NCI-H345 treated with DMSO at 0.1 percent for 48 hours (cell line): ENCODE measurements around the gene PAMR1.
A peak's percentile ranks its signal among the peaks of the same experiment; 100 is the strongest.

Source experiments
- DNase-seq: peaks from one replicate; lab custom pipeline; 2025; ENCODE audit not compliant: unreplicated experiment; lab: John Stamatoyannopoulos, UW

Gene PAMR1

DNA sequence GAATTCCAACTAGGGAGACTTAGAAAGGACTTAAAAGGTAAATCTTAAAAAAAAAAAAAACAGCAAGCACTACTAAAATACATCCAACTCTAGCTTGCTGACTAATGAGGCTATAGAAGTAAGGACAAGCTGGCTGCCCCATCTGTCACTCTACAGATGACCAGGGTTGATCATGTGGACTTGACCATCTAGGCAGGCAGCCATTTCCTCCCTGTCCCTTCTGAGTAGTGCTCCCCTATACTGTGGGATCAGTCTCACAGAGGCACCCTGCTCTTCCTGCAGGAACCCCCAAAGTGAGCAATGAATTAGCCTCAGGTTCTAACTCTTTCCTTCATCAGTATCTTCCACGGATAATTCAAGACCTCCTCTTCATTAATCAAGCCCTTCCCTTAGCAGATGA is 118.4 kb downstream of the PAMR1 start:
- no peak for DNase-seq

DNA sequence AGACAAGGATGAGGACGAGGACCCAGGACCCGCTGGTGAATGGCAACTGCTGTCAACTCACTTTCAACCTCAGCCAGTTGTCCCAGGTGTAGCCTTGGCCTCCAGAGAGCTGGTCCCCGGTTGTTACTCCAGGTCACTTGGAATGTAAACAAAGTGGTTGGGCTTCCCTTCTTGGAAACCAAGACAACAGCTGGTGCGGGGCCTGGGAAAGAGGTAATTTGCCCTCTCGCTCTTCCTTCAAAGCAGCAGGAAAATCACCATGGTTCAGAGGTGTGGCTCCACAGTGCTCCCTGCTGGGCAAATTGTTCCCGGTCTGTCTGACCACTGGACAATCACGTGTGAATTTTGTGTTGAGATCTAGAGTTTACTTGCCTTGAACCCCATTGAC is 121.0 kb downstream of the PAMR1 start:
- DNase-seq: no peak

- no peak for DNase-seq
Observed at GRCh38 chr11:35403765-35404387, 121.5 kb downstream of the PAMR1 start.

DNA sequence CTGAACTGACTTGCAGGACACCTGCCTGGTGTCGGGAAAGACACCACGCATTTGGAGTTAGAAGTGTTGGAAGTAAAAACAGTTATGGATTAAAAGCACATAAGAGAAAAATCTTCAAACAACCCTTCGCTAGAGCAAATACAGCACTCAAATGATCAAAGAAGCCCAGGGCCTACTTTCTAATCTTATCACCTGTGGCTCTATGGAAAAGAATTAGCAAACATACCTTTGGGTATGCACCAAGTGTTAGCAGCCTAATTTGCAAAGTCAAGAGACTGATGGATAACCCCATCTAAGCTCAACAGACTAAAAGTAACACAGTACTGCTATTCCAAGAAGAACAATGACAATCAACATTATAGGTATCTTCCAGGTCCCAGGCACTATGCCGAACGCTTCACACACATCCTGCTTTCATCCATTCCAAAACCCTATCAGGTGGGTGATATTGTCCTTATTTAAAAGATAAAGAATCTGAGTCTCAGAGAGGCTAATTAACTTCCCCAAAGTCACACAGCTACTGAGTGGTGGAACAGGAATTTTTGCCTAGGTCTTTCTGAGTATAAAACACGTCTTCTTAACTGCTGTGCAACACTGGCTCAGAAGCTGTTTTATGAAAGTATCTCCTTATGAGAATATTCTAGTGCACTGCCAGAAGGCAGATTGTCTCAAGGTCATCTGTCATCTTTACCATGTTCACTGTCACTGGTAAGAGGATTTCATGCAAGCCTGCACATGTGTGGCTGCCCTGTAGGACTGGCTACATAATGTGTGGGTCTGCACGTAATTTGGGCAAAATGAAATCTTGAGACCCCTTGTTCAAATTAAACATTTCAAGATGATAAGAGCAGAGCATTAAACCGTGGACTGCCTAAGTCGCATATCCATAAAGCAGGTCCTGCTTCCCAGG is 122.4 kb downstream of the PAMR1 start:
- no peak for DNase-seq

DNA sequence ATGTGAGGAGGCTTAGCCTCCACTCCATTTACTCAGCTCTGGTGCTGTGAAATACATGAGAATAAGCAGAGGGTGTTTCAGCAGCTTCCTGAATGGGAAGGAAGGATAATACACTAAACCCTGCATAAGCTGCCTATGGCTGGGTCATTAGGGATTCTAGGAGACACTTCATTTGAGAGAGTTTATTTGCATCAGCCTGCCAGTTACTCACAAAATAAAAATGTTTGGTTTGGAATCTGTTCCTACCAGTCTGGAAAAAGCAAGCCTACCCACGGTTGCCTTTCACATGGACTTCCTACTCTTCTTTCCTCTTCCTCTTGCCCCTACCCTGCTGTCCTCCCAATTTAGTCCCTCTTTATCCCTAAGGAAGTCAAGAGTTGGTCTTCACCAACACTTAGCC is 126.5 kb downstream of the PAMR1 start:
- DNase-seq: no peak

DNA sequence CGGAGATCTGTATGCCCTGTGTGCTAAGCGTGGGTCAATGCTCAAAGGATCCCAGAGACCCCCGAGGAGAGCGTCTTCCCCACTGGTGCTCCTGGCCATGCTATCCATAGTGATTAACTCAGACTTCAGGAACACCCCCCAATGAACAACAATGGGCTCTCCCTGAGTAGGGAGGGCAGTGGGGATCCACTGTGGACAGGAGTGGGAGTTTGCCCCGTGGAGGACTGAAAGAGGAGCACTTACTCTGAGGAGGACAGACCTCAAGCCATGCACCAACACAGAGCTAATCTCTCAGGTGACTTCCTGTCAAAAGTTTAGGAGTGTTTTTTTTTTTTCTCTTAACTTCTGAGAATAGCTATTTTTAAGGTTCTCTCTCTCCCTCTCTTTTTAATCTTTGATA is 130.5 kb downstream of the PAMR1 start:
- DNase-seq: no peak

GRCh38 chr11:35393098-35393497 is 132.3 kb downstream of the PAMR1 start:
- no peak for DNase-seq

DNA sequence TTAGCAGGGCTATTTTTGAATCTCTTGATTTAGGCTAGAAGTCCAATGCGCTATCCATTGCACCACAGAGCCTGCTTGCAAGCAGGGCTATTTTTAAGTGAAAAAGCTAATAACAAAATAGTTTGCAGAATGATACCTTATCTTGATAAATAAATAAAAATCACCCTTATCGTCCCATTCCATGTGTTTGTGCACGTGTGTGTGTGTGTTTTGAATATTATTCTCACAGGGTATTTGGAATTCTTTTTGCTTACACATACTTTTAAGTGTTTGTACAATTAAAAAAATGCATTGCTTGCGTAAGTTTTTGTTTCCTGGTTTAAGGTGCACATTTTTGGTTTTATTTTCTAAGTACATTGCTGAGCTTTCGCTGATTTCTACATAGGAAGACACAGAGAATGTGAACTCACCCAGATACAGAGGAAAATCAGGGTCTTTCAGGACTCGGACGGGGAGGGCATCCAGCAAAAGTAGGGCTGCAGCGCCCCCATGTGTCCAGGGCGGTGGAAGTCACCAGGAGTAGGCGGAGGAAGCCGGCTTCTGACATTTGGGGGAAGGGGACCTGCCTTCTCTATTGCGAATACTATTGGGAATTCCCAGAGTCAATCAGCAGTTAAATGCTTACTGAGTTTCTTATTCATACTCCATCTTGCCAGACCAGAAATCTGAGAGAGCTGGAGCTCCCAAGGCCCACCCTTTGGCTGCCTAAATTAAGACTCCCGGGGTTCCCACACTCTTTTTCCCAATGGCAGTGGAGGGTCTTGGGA is 133.3 kb downstream of the PAMR1 start:
- peak; percentile 44 for DNase-seq

GRCh38 chr11:35390737-35391682 is 134.4 kb downstream of the PAMR1 start:
- DNase-seq: no peak

- no peak for DNase-seq
Observed at GRCh38 chr11:35389897-35390465, 135.4 kb downstream of the PAMR1 start.

- no peak for DNase-seq
Observed at GRCh38 chr11:35389112-35389511, 136.3 kb downstream of the PAMR1 start.

GRCh38 chr11:35388061-35388460 is 137.4 kb downstream of the PAMR1 start:
- DNase-seq: no peak

DNA sequence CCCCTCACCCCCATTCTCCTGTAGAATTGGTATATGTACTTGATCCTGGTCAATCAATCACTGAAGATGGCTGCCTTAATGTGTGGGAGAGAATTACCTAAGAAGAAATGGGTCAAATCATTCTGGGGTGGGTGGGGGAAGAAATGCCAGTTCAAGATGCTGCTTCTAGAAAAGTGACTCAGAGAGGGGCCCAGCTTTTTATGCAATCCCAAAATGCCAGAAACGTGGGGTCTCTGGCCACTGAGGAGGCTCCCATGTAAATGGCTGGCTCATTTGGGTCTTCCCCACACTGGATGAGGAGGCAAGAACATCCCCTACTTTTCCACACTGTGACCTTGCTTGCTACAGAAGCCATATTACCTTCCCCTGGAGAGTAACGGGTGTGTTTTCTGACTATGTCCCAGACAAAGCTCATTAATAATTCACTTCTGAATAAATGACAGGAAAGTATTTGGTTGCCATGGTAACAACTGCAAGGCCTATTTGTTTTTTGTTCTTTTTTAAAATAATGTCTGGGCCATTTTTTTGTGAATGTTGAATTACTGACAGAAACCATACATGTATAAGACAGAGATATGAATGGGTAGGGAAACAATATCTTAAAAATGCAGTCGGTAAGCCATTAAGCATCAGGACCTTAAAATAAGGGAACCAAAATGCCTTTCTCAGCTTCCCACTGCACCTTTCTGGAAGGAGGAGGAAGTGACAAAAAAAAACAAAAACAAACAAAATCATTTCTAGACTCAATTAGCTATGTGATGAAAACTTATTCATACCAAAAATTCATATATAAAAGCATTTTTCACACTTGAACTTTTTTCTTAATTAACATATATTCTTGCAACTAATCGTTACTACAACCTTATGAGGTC is 138.1 kb downstream of the PAMR1 start:
- no peak for DNase-seq

DNA sequence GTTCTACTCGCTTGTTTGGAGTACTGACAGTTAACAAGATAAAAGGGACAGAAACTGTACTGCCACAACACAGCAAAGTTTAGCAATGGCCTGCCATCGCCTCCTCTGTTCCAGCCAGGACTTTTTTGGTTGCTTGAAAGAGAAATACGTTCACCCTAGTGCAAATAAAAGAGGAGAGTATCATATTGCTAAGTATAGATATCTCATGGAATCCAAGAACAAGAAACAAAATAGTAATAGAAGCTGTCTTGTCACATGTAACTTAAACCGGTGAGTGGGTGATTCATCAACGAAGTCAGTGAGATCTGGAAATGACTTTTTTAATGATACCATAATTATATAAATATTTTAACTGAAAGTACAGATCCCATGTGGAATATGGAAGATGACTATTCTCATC is 141.5 kb downstream of the PAMR1 start:
- no peak for DNase-seq
